GM19463 (cell line): Measurements from ENCODE around the gene DNAJC15.
A peak's percentile ranks its signal among the peaks of the same experiment; 100 is the strongest.

Experiments
- ATAC-seq: cut with Tn5 transposase; IDR thresholded peaks from one replicate; pipeline ENCODE4 v1.9.1; 2021; ENCODE audit warnings: mild to moderate bottlenecking, moderate library complexity; ENCODE audit not compliant: unreplicated experiment

The DNAJC15 gene

DNA sequence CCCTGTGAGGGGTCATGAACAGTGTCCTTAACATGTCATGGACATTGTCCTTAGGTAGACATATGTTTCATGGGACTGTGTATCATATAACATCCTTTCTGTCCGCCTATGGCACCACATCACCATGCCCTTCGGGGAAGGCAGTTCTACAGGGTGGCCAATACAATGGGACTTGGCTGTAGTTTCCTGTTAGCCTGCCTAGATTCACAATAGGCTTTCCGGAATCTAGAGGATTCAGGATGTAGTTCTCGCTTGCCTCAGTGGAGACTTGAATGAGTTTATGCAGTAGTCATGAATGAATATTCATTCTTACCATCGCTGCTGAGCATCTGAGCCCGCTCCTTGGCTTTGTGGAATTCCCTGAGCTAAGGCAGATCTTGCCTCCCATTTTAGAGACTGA is 100.5 kb downstream of the DNAJC15 start:
- no peak for ATAC-seq

DNA sequence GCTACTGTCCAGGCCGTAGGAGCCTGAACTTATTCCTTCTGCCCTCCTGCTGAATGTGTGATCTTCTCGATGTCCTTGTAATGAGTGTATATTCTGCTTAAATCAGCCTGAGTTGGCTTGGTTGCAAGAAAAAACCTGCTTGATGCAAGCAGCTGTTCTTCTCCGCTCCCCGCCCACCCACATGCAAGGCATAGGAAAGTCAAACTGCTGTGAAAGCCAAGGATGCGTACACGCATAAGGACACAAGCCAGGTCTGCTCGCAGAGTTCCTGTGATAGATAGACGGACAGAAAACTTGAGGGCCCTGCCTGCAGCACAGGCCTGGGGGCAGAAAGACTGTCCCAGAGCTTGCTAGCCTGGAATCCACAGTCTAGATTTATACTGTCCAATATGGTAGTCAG is 101.1 kb downstream of the DNAJC15 start:
- no peak for ATAC-seq

DNA sequence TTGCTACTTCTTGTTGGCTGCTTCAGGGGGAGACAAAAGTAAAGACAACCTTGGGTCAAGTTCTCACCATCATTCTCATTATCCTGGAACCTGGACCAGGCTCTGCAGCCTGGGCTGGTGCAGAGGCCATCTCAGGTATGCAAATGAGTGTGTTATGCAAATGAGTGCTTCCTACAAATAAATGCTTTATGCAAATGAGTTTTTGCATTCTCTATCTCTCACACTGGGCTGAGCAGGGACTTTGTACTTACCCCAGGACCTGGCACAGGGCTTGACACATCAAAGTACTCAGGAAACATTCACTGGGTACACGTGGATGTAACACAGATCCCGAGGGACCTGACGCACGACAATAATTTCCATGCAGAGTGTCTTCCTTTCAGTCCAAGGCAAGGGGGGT is 103.0 kb downstream of the DNAJC15 start:
- ATAC-seq, result no peak

DNA sequence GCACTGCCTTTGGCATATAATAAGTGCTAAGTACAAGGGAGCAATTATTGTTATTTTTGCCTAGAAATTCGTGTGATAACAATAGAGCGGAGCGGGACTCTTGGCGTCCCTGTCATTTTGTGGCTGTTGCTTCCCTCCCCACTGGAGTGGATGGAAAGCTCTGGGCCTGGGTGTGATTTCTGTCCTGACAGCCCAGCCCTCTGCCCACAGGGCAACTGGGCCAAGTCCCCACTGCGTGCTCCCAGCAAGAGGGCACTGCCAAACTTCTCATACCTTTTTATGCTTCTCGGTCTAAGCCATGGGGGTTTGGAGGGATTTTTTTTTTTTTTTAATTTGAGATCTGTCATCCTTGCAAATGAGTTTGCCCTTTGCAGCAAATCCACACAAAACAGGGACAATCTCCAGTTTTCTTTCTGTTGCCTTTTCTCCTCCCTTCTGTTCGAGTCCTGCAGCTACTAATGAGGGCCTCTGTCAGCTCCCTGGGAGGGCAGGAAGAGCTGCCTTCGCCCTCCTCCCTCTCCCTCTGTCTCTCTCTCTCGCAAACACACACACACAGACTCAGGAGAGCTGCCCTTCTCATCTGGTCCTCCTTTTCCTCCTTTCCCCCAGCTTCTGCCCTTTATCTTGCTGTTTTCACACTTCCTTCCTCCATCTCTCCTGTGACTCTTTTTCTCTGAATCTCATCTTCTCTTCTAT is 103.9 kb downstream of the DNAJC15 start:
- ATAC-seq, result no peak

DNA sequence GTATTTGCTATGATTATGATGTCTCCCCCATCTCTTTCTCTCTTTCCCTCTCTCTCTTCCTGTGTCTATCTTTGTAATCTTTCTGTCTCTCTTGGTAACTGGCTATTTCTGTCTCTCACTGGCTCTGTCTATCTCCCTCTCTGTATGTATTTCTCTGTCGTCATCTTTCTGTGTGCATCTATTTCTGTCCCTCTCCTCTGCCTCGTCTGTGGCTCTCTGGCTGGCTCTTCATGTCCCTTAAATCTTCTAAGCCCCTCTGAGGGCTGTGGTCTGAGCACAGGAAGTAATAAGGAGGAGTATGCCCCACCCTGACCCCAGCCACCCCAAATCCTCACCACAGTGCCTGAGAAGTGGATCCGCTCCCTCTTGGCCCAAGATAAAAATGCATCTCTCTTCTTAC is 104.4 kb downstream of the DNAJC15 start:
- peak; percentile 44 for ATAC-seq

GRCh38 chr13:43128504-43128961 is 105.1 kb downstream of the DNAJC15 start:
- ATAC-seq, result no peak

DNA sequence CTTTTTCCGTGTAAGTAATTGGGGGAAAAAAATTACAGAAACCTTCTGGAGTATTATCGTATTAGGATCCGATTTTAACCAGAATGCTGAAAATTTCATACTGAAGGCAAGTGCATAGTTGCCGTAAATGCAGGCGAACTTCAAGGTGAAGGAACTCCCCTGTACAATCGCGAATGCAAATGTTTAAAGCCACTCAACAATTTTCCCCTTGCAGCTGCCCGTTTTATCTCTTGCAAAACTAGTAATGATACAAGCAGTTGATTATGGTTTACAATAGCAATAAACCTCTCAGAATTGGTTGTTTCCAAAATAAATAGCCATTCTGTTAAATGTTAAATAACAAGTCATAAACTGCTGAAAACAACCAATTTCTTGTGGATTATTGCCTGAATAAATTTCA is 105.7 kb downstream of the DNAJC15 start:
- ATAC-seq, result no peak

GRCh38 chr13:43129511-43130110 is 106.2 kb downstream of the DNAJC15 start:
- ATAC-seq, result no peak

DNA sequence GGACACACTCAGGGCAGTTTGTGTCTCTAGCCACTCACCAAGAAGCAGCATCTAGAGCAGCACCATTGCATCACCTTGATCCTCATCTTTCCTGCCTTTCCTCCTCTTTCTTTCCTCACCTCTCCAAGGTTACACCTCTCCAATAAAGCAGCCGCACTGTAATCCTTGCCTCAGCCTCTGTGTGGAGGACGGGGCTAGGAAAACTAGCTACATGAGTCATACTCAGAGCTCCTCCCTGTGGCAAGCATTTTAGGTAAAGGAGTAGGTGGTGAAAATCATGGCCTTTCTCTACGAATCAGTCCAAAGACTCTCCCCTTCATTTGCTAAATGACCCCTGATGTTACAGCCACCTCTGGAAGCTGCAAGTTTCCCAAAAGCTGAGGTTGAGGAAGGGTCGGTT is 108.9 kb downstream of the DNAJC15 start:
- no peak for ATAC-seq

DNA sequence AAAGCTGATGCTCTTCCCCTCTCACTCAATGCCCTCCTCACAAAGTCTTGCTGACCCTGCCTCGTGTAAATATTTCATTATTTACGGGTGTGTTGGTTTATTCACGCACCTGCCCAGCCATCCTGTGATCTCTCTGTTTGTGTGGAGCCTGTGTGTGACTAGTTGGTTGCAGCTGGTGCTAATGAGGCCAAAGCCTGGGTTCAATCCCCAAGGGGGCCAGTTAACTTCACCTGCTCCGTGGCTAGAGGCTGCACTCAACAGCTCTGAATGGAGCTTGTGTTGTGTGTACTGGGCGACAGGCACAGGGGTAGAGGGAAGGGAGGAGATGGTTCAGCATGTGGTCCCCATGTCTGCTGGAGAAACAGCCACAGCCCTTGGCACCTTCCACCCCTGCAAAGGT is 109.5 kb downstream of the DNAJC15 start:
- ATAC-seq, result no peak

GRCh38 chr13:43133792-43134191 is 110.4 kb downstream of the DNAJC15 start:
- no peak for ATAC-seq

DNA sequence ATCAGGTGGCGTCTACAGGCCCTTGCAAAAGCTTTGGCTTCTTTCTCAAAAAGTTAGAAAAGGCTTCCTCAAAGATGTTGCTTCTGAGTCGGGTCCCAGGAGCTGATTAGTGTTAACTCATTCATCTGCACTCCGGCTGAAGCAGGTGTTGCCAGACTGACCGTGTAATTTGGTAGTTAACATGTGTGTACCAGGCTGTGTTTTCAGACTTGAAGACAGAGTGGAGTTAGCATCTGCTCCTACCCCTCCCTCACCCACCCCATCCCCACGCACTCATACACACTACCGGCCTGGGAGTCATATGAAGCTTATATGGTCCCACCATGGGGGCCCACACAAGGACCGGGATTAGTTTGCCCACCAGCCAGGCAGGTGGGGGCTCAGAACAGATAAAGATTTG is 111.5 kb downstream of the DNAJC15 start:
- no peak for ATAC-seq

DNA sequence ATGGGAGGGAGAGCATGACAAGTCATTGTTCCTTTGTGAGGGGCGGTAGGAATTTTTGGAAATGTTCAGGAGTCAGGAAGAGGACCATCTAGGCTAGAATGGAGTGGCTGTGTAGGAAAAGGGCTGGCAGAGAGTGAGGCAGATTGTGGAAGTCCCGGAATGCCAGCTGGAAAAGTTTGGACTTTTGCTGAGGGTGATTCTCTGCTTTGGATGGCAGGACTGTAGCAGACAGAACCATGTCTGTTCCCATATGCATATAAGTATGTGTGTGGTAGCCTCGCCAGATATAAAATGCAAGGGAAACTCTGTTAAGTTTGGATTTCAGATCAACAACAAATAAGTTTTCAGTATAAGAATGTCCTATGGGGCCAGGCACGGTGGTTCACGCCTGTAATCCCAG is 112.1 kb downstream of the DNAJC15 start:
- no peak for ATAC-seq

DNA sequence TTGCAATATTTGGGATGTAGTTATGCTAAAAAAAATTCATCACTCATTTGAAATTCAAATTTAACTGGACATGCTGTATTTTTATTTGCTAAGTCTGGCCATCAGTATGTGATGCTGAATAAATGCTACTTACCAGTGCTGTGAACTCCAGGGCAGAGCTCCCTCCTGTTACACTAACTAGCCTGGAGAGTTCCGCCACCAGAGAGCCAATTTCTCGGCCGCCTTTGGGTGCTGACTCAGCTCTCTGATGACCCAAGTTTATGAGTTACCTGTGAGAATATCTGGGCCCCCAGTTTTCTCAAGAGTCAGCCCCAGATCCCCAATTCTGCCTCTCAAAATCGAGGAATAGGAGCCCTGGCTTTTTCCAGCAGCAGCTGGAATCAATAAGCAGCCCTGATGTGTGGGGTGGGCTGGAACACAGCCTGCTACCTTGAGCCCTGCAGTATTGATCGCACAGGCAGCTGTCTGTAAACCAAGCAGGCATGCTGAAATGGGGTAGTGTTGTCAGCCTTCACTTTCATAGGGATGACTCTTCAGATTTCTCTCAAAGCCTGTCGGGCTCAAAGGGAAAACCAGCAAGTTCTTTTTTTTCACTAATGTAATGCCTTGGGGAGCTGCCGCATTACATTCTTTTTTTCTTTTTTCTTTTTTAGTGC is 113.7 kb downstream of the DNAJC15 start:
- no peak for ATAC-seq

GRCh38 chr13:43139211-43139610 is 115.8 kb downstream of the DNAJC15 start:
- no peak for ATAC-seq

- no peak for ATAC-seq
Measured at GRCh38 chr13:43139921-43140320, 116.5 kb downstream of the DNAJC15 start.

GRCh38 chr13:43140985-43141384 is 117.6 kb downstream of the DNAJC15 start:
- no peak for ATAC-seq

DNA sequence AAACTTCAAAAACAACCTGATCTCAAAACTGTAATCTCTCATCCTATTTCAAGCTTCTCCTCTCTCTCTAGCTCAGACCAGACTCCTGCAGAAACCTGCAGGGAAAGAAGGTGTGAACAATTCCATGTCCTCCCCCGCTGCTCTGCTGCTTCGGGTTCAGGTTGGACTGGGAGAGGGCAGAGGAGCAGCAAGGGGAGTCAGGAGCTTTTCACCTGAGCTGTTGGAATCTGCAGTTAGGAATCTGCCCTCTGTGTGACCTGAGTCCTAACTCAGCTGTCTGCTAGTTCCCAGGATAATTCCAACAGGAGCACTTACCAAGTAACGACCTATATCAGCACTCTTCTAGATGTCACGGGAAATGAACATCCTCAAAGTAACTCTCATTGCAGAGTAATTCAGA is 118.3 kb downstream of the DNAJC15 start:
- no peak for ATAC-seq

- no peak for ATAC-seq
Measured at GRCh38 chr13:43143591-43143990, 120.2 kb downstream of the DNAJC15 start.

DNA sequence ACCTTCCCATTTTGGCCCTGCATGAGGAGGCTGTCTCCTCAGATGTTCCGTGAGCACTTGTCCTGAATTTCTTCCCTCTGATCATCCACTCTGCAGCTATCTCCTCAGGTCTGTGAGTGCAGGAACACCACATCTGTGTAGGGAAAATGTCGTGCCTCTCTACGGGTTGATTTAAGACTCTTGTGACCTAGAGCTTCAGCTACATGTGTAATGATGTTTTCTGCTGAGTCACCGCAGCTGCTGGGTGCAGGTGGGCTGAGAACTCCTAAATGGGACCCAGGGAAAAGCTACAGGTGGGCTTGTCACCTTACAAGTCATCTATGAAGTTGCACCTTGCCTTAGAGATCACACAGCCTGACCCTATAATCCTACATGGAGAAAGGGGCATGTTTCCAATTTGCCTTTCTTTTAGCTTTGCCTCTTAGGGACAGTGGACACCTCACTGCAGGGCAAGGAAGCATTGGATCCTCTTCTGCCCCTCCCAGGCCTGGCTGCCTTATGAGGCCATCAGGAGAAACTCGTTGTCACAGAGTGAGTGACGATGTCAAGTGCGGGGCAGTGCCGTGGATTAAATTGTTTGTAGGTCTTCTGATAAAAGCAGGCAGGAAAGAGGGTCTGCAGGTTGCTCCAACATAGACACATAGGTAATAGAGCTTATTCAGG is 122.3 kb downstream of the DNAJC15 start:
- ATAC-seq, result no peak

GRCh38 chr13:43146400-43146799 is 123.0 kb downstream of the DNAJC15 start:
- no peak for ATAC-seq
